Lung (tissue), 12 donors: ENCODE data around the gene PAH. TPM values are rescaled to one million over a fixed set of nuclear protein-coding genes. Genes with fewer than 3 reads are reported as not detected.

Source experiments
- ATAC-seq: fragments of 200-7000 bp; cut with Tn5 transposase; one replicate; pipeline ENCODE4 v1.9.1; 2020; ENCODE audit warnings: moderate number of reproducible peaks; ENCODE audit not compliant: insufficient read depth, low FRiP score
- DNase-seq, 3 donors: peaks; one replicate each; pipeline ENCODE4 v3.0.0-alpha.2; 2013 to 2017
- H3K27ac ChIP-seq, 2 donors: one replicate each; pipeline ENCODE4 v1.5.1; 2013; ENCODE audit warnings: mild to moderate bottlenecking in 2 of 2, moderate library complexity in 2 of 2, control low read depth in 1 of 2, inconsistent platforms in 1 of 2, low read depth in 1 of 2, low read length in 1 of 2
- H3K27me3 ChIP-seq, 3 donors: one replicate each; pipeline ENCODE4 v1.5.1; 2013; ENCODE audit warnings: low read length in 2 of 3; ENCODE audit not compliant: control insufficient read depth in 3 of 3, insufficient read depth in 3 of 3
- H3K36me3 ChIP-seq, 4 donors: one replicate each; pipeline ENCODE4 v1.5.1; 2013; ENCODE audit warnings: low read length in 4 of 4, mild to moderate bottlenecking in 1 of 4, moderate library complexity in 1 of 4; ENCODE audit not compliant: control insufficient read depth in 4 of 4, insufficient read depth in 4 of 4
- H3K4me1 ChIP-seq, 5 donors: one replicate each; pipeline ENCODE4 v1.5.1; 2013; ENCODE audit warnings: low read length in 5 of 5, mild to moderate bottlenecking in 2 of 5, moderate library complexity in 1 of 5; ENCODE audit not compliant: control insufficient read depth in 5 of 5, insufficient read depth in 5 of 5
- H3K4me3 ChIP-seq: one replicate; pipeline ENCODE4 v1.5.1; 2013; ENCODE audit warnings: mild to moderate bottlenecking, control low read depth, moderate library complexity
- H3K9ac ChIP-seq, 2 donors: one replicate each; pipeline ENCODE4 v1.5.1; 2013; ENCODE audit warnings: low read length in 2 of 2, control low read depth in 1 of 2; ENCODE audit not compliant: insufficient read depth in 1 of 2
- H3K9me3 ChIP-seq, 4 donors: one replicate each; pipeline ENCODE4 v1.5.1; 2013; ENCODE audit warnings: low read length in 3 of 4, mild to moderate bottlenecking in 1 of 4, moderate library complexity in 1 of 4; ENCODE audit not compliant: control insufficient read depth in 4 of 4, insufficient read depth in 3 of 4
- CTCF ChIP-seq: IDR thresholded peaks from 2 replicates; pipeline ENCODE4 v1.5.1; 2012; ENCODE audit warnings: mild to moderate bottlenecking; ENCODE audit errors: control extremely low read depth, extremely low read depth
- WGBS, 2 donors: extraction: QIAGEN DNeasy Blood & Tissue Kit; methylation state at CpG; one replicate each; pipeline ENCODE4 v1.1.7; 2013; 5-methylcytosine and 5-hydroxymethylcytosine counted together
- polyA plus RNA-seq, 2 donors: library from polyadenylated mRNA; stranded (reverse); fragments of 200-250 nt; gene quantifications; one replicate each; pipeline ENCODE4 v1.2.1, GENCODE V29; 2013
- total RNA-seq, 2 donors: library from RNA; depleted of rRNA in 1 of 2; stranded (reverse); fragments of >200 nt in 1 of 2; gene quantifications; one replicate each; pipeline ENCODE4 v1.2.1, GENCODE V29; 2014 to 2021
- donor health status: control.
- donor health status: control.
- donor health status: Bipolar disorder and iron deficiency.
- donor health status: healthy.
- donor health status: DM: yes; HTN: yes; CAD: no.

Gene PAH
- total and polyA plus RNA-seq, 4 donors = 0.06 to 0.64 (median 0.57) TPM; not detected in 1

- H3K27me3 ChIP-seq = no peaks in the 10 kb centered on the region
- DNase-seq = no peak
- no peak for TF ChIP-seq CTCF
- WGBS, 2 donors = 40 to 70% methylated on average over 2 of the region's 2 CpGs
- H3K27ac ChIP-seq = no peak overlapping the region
- no peak for ATAC-seq
- no peaks in the 10 kb centered on the region for H3K36me3 ChIP-seq
- no peak overlapping the region for H3K9ac ChIP-seq
- H3K4me3 ChIP-seq = no peak overlapping the region
- H3K9me3 ChIP-seq = peaks cover 0 to 2% (median 0%) of the 10 kb centered on the region in 4 donors
- H3K4me1 ChIP-seq = peaks cover 0 to 2% (median 0%) of the 10 kb centered on the region in 5 donors
Observed at GRCh38 chr12:102871014-102871413, 46.0 kb downstream of the PAH start.

DNA sequence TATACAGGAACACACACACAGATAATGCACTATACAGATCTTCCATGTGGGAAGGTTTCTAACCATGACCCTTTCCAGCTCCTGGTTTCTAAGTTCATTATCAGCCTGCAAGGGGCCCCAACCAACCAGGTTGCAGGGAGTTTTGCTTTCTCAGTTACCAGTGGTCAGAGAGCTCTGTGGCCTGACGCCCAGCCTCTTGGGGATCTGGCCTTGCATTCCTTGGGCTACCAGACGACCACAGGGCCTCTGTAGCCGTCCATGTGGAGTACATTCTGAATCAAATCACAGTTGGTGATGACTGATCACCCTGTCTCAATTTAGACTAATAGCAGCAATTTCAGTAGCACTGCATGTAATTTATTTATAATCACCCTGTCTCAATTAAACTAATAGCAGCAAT lies 47.5 kb downstream of the PAH start:
- no peak for ATAC-seq
- Histone ChIP-seq H3K9me3 (peaks cover 0 to 2% (median 0%) of the 10 kb centered on the region in 4 donors), H3K4me3 (no peak overlapping the region), H3K27ac (no peak overlapping the region), H3K27me3 (no peaks in the 10 kb centered on the region), H3K9ac (no peak overlapping the region), H3K36me3 (no peaks in the 10 kb centered on the region), H3K4me1 (peaks cover 0 to 2% (median 0%) of the 10 kb centered on the region in 5 donors)
- TF ChIP-seq CTCF = no peak
- DNase-seq = no peak
- WGBS, 2 donors = 30 to 47% methylated on average over 3 of the region's 3 CpGs

- no peak for ATAC-seq
Observed at GRCh38 chr12:102865821-102866615, 51.0 kb downstream of the PAH start.

More at GRCh38 chr12:102865821-102866615, 51.0 kb downstream of the PAH start:
- Histone ChIP-seq H3K27ac (no peak overlapping the region), H3K4me1 (peaks cover 0 to 2% (median 0%) of the 10 kb centered on the region in 5 donors), H3K9ac (no peak overlapping the region), H3K36me3 (no peaks in the 10 kb centered on the region), H3K27me3 (no peaks in the 10 kb centered on the region), H3K9me3 (peaks cover 0 to 2% (median 0%) of the 10 kb centered on the region in 4 donors), H3K4me3 (no peak overlapping the region)
- no peak for TF ChIP-seq CTCF
- WGBS, 2 donors = 89% methylated on average over 6 of the region's 6 CpGs
- DNase-seq = no peak
